GM12873 (cell line): ENCODE data around the gene AKAP6.

Experiments
- CTCF ChIP-seq: IDR thresholded peaks from 2 replicates; pipeline ENCODE4 v1.5.1; 2012; ENCODE audit warnings: low read depth, mild to moderate bottlenecking, moderate library complexity, low read length, control low read depth; ENCODE audit not compliant: insufficient read depth; ENCODE audit errors: missing control alignments

AKAP6 gene

DNA sequence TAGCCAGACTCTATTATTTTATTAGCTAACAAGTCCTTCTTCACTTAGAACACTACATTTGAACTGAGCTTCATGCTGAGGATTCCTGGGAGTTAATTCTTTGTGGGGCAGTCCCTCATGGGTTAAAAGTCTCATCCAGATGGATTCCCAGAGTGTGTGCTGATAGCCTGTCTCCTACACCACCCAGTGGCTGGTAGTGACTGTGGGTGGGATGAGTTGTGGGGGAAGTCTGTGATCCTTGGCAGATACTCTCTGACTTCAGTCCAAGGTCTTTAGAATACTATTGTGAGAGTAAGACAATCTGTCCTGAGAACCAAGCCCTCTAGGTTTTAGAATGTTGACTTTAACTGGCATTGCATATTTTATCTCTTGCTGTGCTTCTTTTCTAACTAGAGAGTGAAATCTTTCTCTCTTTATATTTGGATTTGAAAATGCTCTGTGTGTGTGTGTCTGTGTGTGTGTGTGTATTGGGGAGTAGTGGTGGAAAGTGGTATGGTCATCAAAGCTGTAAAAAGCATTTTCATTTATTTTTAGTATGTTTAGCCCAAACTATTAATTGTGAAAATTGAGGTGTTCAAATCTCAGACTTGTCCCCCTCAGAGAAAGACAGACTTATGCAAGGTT is 37.3 kb downstream of the AKAP6 start:
- TF ChIP-seq CTCF = no peak

DNA sequence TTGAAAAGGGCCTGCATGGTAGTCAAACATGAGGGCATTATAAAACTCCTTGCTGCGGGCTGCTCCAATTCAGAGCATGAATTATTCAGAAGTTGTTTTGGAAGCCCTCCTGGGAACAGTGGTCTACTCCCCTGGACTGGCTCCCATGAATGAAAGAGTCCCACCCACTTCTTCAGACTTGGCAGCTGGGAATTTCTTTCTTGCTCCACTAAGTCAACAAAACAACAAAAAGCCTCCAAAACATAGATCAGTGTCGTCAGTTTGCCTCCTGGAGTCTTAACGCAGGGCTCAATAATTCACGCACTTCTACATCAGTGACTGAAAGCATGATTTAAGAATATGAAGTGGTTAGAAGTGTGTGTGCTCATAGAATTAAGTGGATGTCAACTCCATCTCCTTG is 37.9 kb downstream of the AKAP6 start:
- no peak for TF ChIP-seq CTCF

DNA sequence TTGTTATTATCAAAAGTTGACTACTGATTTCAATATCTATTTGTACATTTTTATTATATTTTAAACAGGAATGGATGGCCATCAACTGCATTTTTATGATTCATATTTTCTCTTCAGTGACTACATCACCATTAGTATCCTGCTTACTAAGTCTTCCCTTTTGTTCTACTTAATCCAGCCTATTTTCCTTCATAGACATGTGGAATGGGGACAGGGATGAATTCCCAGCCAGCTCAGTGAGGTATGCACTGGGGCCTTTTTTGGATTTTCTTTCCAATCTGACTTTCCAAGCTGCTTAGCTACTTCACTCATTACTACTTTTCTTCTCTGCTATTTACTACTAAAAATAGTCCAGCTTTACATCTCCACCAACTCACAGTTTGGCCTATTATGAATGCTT is 38.4 kb downstream of the AKAP6 start:
- no peak for TF ChIP-seq CTCF

DNA sequence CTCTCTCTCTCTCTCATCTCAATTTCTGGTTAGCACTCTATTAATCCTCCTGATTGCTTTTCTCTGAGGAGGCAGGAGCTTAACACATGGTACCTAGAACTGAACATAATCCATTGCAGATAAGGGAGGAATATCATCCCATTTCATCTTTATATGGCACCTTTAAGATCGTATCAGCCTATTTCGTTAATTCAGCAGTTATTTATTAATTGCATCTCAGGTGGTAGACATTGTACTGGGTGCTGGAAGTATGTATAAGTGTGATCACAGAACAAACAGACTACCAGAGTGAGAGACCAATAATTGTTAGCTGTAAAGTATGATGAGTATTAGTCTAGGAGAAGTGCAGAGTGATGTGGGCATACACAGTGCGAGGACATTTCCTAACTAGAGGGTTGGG is 39.0 kb downstream of the AKAP6 start:
- TF ChIP-seq CTCF = no peak

GRCh38 chr14:32370714-32371113 is 41.6 kb downstream of the AKAP6 start:
- no peak for TF ChIP-seq CTCF

DNA sequence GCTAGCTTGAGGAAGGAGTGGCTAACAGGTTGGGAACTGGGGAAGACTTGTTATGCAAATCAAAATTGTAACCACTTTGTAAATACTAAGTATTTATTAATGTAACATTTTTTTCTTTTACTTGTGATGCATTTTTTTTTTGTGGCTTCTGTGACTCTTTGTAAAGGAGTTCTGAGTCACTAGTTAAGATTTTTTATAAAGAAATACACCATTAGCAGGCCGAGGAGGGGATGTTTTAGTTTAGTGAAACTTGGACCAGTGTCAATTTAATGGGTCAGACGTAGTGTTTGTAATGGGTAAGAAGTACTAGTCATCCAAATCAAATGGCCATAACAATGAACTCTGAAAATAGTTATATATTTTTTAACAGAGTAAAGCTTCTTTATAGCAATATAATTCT is 43.1 kb downstream of the AKAP6 start:
- no peak for TF ChIP-seq CTCF

- no peak for TF ChIP-seq CTCF
Measured at GRCh38 chr14:32374155-32374554, 45.1 kb downstream of the AKAP6 start.

- TF ChIP-seq CTCF = no peak
Measured at GRCh38 chr14:32375663-32376062, 46.6 kb downstream of the AKAP6 start.
